Bronchial epithelial cell (primary cell): ENCODE data around the gene PTGER4. TPM values are rescaled to one million over a fixed set of nuclear protein-coding genes. Genes with fewer than 3 reads are reported as not detected.

Experiments
- DNase-seq: peaks from one replicate; pipeline ENCODE4 v3.0.0-alpha.2; 2010; ENCODE audit warnings: low read depth
- FAIRE-seq: peaks from 2 replicates; lab custom pipeline; 2011; peaks lifted over from hg19 to GRCh38; lab: Jason Lieb, UNC
- H3K27me3 ChIP-seq: 2 replicates; pipeline ENCODE4 v1.5.1; 2011; ENCODE audit warnings: low read length; ENCODE audit not compliant: control insufficient read depth, insufficient read depth
- H3K36me3 ChIP-seq: 2 replicates; pipeline ENCODE4 v1.5.1; 2011; ENCODE audit warnings: low read length; ENCODE audit not compliant: control insufficient read depth, insufficient read depth
- H3K4me3 ChIP-seq: 2 replicates; pipeline ENCODE4 v1.5.1; 2011; ENCODE audit warnings: mild to moderate bottlenecking, low read depth, low read length, control low read depth
- CTCF ChIP-seq: IDR thresholded peaks from 2 replicates; pipeline ENCODE4 v1.5.1; 2011; ENCODE audit warnings: mild to moderate bottlenecking, moderate library complexity, low read length, control low read depth, inconsistent platforms; ENCODE audit not compliant: insufficient read depth, severe bottlenecking
- total RNA-seq: library from RNA; depleted of rRNA; stranded (reverse); fragments of >200 nt; gene quantifications from 2 replicates; pipeline ENCODE4 v1.2.1, GENCODE V29; 2014

PTGER4 gene
- total RNA-seq, 1 donor from 2014 or later = 8.7 TPM

- FAIRE-seq (no peak), DNase-seq (no peak)
- Histone ChIP-seq H3K36me3 (peaks cover 1% of the 10 kb centered on the region), H3K4me3 (no peak overlapping the region), H3K27me3 (no peaks in the 10 kb centered on the region)
- no peak for TF ChIP-seq CTCF
Measured at GRCh38 chr5:40683305-40683704, 3.6 kb downstream of the PTGER4 start.

GRCh38 chr5:40685193-40685592 is 5.5 kb downstream of the PTGER4 start:
- FAIRE-seq (no peak), DNase-seq (no peak)
- no peak for TF ChIP-seq CTCF
- H3K36me3 ChIP-seq = peaks cover 1% of the 10 kb centered on the region
- H3K4me3 ChIP-seq = no peak overlapping the region
- no peaks in the 10 kb centered on the region for H3K27me3 ChIP-seq

- Histone ChIP-seq H3K36me3 (peaks cover 1% of the 10 kb centered on the region), H3K4me3 (no peak overlapping the region), H3K27me3 (no peaks in the 10 kb centered on the region)
- TF ChIP-seq CTCF = no peak
- DNase-seq (no peak), FAIRE-seq (no peak)
Measured at GRCh38 chr5:40685976-40686486, 6.3 kb downstream of the PTGER4 start.

- no peak for TF ChIP-seq CTCF
- DNase-seq = no peak
- H3K4me3 ChIP-seq = no peak overlapping the region
- FAIRE-seq = no peak
- peaks cover 4% of the 10 kb centered on the region for H3K36me3 ChIP-seq
- H3K27me3 ChIP-seq = no peaks in the 10 kb centered on the region
Measured at GRCh38 chr5:40687321-40687720, 7.6 kb downstream of the PTGER4 start.

GRCh38 chr5:40688127-40688761 is 8.5 kb downstream of the PTGER4 start:
- peaks cover 5% of the 10 kb centered on the region for H3K36me3 ChIP-seq
- H3K4me3 ChIP-seq = no peak overlapping the region
- DNase-seq (peak; percentile 81), FAIRE-seq (peak; percentile 95)
- H3K27me3 ChIP-seq = no peaks in the 10 kb centered on the region
- peak; percentile 72 for TF ChIP-seq CTCF

GRCh38 chr5:40688996-40689395 is 9.3 kb downstream of the PTGER4 start:
- Histone ChIP-seq H3K27me3 (no peaks in the 10 kb centered on the region), H3K36me3 (peaks cover 5% of the 10 kb centered on the region), H3K4me3 (no peak overlapping the region)
- no peak for FAIRE-seq
- no peak for DNase-seq
- TF ChIP-seq CTCF = no peak
